ENCODE data around the gene HSPG2. TPM values are rescaled to one million over a fixed set of nuclear protein-coding genes. Genes with fewer than 3 reads are reported as not detected.
A peak's percentile ranks its signal among the peaks of the same experiment; 100 is the strongest.
"Not testable (repeated sequence)": the region's sequence is repeated elsewhere in the genome, so short reads cannot be mapped to it uniquely, and the experiment has no call there.

The HSPG2 gene
- total RNA-seq, 2 donors from 2014 or later, result 148 to 152 TPM

DNA sequence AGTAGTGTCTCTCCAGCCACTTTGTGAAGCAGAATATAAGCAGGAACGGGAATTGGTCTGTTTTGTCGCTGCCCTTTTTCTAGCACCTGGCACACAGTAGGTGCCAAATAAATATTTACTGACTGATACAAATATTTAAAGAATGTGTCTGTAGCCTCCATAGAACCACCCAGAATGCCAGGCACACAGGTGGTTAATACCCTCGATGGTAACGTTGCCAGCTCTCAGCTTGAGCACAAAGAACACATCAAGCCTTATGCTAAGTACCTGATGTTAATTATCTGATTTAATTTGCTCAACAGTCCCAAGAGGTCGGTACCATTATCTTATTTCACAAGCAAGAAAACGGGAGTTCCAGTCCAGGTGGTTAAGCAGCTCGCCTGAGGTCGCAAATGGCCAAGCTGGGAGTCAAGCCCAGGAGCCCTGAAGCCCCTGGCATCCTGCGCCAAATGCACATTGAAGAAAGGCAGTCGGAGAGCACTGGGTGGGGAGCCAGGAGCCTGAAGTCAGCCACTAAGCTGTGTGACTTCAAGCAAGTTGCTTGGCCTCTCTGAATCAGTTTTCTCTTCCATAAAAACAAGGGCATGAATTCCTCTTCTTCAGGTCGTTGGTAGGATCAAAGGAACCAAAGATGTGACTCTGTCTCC lies 26.4 kb downstream of the HSPG2 start:
- Histone ChIP-seq H3K4me3 (no peak overlapping the region), H3K36me3 (no peaks in the 10 kb centered on the region), H3K27ac (peak overlapping the region; percentile 69), H3K9me3 (no peaks in the 10 kb centered on the region), H3K4me1 (peaks cover 23% of the 10 kb centered on the region), H3K9ac (ENCODE audit: low read depth in 2 of 2, low read length in 2 of 2) (peak overlapping the region in 1 of 2 donors; percentile 46), H3K27me3 (no peaks in the 10 kb centered on the region)
- TF ChIP-seq, protein P1, sequence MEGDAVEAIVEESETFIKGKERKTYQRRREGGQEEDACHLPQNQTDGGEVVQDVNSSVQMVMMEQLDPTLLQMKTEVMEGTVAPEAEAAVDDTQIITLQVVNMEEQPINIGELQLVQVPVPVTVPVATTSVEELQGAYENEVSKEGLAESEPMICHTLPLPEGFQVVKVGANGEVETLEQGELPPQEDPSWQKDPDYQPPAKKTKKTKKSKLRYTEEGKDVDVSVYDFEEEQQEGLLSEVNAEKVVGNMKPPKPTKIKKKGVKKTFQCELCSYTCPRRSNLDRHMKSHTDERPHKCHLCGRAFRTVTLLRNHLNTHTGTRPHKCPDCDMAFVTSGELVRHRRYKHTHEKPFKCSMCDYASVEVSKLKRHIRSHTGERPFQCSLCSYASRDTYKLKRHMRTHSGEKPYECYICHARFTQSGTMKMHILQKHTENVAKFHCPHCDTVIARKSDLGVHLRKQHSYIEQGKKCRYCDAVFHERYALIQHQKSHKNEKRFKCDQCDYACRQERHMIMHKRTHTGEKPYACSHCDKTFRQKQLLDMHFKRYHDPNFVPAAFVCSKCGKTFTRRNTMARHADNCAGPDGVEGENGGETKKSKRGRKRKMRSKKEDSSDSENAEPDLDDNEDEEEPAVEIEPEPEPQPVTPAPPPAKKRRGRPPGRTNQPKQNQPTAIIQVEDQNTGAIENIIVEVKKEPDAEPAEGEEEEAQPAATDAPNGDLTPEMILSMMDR (IDR thresholded peaks at IDR 0.05), result no peak
- intact Hi-C loops (cut with DNase I), result no loop called here
- DNase-seq, result no peak

DNA sequence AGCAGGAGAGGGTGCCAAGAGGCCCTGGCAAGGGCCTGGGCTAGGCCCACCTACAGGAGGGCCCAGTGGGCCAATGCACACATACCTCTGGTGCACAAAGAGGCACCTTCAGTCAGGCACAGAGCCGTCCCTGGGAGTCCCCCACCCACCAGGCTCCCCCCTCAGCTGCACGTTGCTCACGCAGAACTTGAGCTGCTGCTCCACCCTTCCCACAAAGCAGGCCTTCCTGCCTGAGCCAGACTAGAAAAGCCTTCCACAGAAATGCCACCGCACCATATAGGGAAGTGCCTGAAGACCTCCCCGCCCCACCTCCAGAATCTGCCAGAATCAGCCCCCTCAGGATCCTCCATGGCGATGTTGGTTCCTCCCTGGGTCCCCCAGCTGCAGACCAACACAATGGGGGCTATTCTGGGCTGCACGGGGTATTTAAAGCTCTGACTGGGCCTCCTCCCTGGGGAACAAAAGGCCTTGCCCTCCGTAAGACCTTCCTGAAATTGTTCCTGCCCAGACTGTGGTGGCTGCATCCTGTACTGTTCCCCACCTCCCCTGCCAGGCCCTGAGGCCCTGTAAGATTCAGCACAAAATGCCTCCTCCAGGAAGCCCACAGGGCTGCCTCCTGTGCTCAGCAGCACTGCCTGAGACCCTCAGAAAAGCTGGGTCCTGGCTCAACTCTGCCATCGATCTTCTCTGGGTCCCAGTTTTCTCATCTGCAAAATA lies 27.2 kb downstream of the HSPG2 start:
- Histone ChIP-seq H3K4me3 (no peak overlapping the region), H3K9ac (ENCODE audit: low read depth in 2 of 2, low read length in 2 of 2) (peak overlapping the region; percentile 32 to 41), H3K4me1 (peaks cover 15% of the 10 kb centered on the region), H3K27me3 (no peaks in the 10 kb centered on the region), H3K36me3 (no peaks in the 10 kb centered on the region), H3K9me3 (no peaks in the 10 kb centered on the region), H3K27ac (peak overlapping the region; percentile 69)
- intact Hi-C loops (cut with DNase I), result no loop called here
- TF ChIP-seq, protein P1 (IDR thresholded peaks at IDR 0.05), result no peak
- no peak for DNase-seq

DNA sequence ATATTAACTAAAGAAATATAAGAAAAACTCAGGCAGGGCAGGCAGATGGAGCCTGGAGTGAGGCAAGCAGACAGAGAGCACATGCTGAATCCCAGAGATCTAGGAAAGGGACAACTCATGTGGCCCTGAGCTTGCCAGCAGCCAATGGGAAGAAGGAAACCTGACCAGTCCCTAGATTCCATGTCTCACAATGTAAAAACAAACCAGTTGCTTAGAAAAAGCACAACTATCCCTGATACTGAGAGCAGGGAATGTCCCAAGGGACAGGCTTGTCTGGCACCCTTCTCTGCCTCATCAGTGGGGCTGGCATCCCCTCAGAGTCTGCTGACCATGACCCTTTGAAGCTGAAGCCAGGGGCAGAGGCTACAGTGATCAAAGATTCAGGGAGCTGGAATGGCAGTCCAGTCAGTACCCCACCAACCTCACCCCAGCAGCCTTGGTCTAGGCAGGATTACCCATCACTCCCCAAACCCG lies 27.8 kb downstream of the HSPG2 start:
- peaks cover 13% of the 10 kb centered on the region for H3K4me1 ChIP-seq
- intact Hi-C loops (cut with DNase I), result no loop called here
- DNase-seq, result no peak

DNA sequence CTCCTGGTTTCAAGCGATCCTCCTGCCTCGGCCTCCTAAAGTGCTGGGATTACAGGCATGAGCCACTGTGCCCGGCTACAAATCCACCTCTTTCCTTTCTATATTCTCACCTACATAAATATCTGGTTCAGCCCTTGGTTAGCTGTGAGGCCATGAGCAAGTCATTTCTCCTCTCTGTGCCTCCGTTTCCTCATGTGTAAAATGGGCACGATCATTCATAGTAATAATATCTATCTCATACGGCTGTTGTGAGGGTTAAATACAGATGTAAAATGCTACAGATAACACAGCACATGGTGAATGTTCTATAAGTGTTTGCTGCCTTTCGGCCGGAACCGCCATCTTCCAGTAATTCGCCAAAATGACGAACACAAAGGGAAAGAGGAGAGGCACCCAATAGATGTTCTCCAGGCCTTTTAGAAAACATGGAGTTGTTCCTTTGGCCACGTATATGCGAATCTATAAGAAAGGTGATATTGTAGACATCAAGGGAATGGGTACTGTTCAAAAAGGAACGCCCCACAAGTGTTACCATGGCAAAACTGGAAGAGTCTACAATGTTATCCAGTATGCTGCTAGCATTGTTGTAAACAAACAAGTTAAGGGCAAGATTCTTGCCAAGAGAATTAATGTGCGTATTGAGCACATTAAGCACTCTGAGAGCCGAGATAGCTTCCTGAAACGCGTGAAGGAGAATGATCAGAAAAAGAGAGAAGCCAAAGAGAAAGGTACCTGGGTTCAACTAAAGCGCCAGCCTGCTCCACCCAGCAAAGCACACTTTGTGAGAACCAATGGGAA lies 29.2 kb downstream of the HSPG2 start:
- Histone ChIP-seq H3K4me1 (peaks cover 16% of the 10 kb centered on the region), H3K27ac (peak overlapping the region; percentile 50)
- H3K9ac ChIP-seq (ENCODE audit: low read depth in 2 of 2, low read length in 2 of 2), result not testable (repeated sequence)

More for the DNA sequence above, 27.8 kb downstream of the HSPG2 start:
- peak overlapping the region; percentile 12 to 32 for H3K9ac ChIP-seq (ENCODE audit: low read depth in 2 of 2, low read length in 2 of 2)
- no peaks in the 10 kb centered on the region for H3K9me3 ChIP-seq
- TF ChIP-seq, protein P1 (IDR thresholded peaks at IDR 0.05), result no peak
- peak overlapping the region; percentile 69 for H3K27ac ChIP-seq
- H3K27me3 ChIP-seq, result no peaks in the 10 kb centered on the region
- no peak overlapping the region for H3K4me3 ChIP-seq
- no peaks in the 10 kb centered on the region for H3K36me3 ChIP-seq

DNA sequence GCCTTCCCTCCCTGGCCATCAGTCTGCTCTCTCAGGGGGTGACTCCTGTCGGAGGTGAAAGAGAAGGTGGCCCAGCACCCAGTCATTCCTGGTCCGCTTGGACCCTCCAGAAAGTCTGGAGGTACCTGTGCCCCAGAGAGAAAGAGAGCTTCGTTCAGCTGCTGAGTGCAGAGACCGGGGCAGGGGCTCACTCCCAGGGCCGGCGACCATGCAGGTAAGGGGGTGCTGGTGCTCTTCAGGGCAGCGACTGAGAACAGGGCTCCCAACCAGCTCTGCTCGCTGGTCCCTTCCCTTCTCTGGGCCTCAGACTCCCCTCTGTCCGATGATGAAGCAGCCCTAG lies 30.1 kb downstream of the HSPG2 start:
- DNase-seq, result no peak
- peak overlapping the region; percentile 50 for H3K27ac ChIP-seq
- no peaks in the 10 kb centered on the region for H3K36me3 ChIP-seq
- no peak overlapping the region for H3K4me3 ChIP-seq
- peaks cover 25% of the 10 kb centered on the region for H3K4me1 ChIP-seq
- H3K9me3 ChIP-seq, result no peaks in the 10 kb centered on the region
- TF ChIP-seq, protein P1 (IDR thresholded peaks at IDR 0.05), result no peak
- H3K9ac ChIP-seq (ENCODE audit: low read depth in 2 of 2, low read length in 2 of 2), result no peak overlapping the region
- no peaks in the 10 kb centered on the region for H3K27me3 ChIP-seq
- intact Hi-C loops (cut with DNase I), result no loop called here

More for the DNA sequence above, 29.2 kb downstream of the HSPG2 start:
- H3K36me3 ChIP-seq; H3K4me3 ChIP-seq; H3K27me3 ChIP-seq; intact Hi-C loops (cut with DNase I); H3K9me3 ChIP-seq; DNase-seq: not testable (repeated sequence)

Measured in colonic mucosa (tissue), 4 donors.